ENCODE measurements around the gene PDP2.
"Not testable (repeated sequence)": the region's sequence is repeated elsewhere in the genome, so short reads cannot be mapped to it uniquely, and the experiment has no call there.

Gene PDP2

DNA sequence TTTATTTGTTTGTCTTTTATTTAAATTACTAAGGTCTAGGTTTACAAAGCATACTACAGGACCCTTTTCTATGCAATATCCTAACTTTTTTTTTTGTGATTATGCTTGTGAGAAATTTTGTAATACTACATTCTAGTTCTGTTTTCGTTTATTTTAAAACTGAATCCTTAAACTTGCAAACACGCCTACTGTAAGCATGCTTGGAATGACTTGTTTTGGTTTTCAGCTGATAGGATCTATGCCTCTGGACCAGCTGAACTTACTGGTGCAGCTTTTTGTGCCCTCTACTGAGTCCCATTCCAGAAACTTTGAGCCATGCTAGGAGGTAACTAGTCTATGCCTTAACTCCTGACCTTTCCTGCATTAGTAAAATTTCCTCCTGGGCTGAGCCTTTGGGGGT lies 6.0 kb downstream of the PDP2 start:
- DNase-seq (ENCODE audit: low read depth, low spot score): no peak

- no peak for DNase-seq (ENCODE audit: low read depth, low spot score)
These were observed 6.6 kb downstream of the PDP2 start for GRCh38 chr16:66886914-66887313.

DNA sequence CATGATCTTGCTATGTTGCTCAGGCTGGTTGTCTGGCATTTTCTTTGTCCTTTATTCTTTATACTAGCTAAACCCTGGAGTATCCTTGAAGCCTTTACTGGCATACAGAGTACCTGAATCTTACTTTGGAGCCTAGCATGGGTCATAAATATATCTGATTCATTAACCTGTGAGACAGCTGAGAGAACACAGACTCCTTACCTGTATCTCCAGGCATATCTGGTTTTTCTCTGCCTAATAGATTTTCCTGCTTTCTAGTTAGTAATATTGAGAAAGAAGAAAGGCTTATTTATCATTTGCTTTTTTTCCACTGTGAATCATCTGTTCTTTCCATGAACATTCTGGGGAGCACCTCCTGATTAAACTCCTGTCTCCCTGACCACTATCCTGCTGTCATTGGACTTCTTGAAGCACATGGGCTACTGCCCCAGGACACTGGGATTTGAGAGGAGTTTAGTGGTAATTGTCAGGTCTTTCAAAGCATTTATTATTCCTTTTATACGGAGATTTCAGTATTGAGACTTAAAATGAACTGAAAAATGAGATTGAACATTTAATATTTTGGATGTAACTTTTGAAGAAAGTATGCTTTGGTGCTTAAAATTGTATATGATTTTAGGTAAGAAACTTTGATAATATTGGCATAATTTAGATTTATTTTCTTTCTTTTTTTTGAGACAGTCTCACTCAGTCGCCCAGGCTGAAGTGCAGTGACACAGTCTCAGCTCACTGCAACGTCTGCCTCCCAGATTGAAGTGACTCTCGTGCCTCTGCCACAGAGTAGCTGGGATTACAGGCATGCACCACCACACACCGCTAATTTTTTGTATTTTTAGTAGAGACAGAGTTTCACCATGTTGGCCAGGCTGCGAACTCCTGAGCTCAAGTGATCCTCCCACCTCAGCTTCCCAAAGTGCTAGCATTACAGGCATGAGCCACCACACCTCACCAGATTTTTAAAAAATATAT lies 8.6 kb downstream of the PDP2 start:
- no peak for DNase-seq (ENCODE audit: low read depth, low spot score)

DNA sequence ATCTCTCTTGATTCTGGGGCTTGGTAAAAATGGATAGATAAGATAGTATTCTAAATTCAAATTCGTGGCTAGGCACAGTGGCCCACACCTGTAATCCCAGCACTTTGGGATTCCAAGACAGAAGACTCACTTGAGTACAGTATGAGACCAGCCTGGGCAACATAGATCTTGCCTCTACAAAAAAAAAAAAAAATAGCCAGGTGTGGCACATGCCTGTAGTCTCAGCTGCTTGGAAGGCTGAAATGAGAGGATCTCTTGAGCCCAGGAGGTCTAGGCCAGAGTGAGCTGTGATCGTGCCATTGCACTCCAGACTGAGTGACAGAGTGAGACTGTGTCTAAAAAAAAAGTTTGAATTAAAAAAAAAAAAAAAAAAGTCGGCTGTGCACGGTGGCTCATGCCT lies 9.3 kb downstream of the PDP2 start:
- no peak for DNase-seq (ENCODE audit: low read depth, low spot score)

GRCh38 chr16:66890799-66891198 lies 10.5 kb downstream of the PDP2 start:
- no peak for DNase-seq (ENCODE audit: low read depth, low spot score)

DNA sequence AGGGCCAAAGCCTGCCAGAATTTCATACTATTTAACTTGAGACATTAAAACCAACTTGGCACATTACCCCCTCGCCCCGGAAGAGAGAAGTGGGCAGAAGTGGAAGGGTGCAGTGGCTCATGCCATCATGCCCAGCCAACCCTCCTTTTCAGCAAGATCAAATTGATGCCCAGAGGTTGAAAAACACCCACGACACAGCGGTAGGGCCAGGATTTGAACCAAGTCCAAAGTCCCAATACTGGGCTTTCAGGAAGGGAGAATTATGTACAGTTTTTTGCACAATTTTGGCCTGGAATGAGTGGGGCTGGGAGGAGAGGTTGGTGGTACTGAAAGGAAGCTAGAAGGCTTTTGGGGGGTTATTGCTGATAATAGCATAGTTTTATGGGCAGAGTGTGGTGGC lies 11.0 kb downstream of the PDP2 start:
- no peak for DNase-seq (ENCODE audit: low read depth, low spot score)

DNA sequence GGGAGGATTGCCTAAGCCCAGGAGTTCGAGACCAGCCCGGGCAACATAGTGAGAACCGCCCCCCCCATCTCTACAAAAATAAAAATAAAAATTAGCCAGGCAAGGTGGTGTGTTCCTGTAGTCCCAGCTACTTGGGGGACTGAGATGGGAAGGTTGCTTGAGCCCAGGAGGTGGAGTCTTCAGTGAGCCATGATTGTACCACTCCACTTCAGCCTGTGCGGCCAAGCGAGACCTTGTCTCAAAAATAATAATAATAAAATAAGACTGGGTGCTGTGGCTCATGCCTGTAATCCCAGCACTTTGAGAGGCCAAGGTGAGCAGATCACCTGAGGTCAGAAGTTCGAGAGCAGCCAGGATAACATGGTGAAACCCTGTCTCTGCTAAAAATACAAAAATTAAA lies 11.5 kb downstream of the PDP2 start:
- DNase-seq (ENCODE audit: low read depth, low spot score): no peak

DNA sequence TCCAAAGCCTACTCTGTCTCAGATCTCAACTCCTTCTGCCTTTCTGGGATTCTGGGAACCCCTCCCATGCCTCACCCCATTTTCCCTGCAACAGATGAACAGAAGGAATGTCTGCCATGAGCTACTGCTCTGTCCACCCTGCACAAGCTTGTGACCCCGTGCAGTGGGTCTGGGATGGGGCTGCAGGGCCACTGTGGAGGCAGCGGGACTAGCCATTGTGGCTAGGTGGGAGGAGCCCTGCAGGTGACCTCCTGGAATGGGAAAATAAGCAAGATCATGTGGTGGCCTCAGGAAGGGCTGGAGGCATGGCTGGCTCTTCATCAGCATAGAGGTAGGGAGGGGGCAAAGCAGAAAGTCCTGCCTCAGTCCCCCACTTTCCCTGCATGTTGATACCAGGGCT lies 13.7 kb downstream of the PDP2 start:
- no peak for DNase-seq (ENCODE audit: low read depth, low spot score)

- DNase-seq (ENCODE audit: low read depth, low spot score): no peak
These were observed 14.8 kb downstream of the PDP2 start for GRCh38 chr16:66894948-66895688.

- DNase-seq (ENCODE audit: low read depth, low spot score): no peak
These were observed 15.3 kb downstream of the PDP2 start for GRCh38 chr16:66895689-66895979.

DNA sequence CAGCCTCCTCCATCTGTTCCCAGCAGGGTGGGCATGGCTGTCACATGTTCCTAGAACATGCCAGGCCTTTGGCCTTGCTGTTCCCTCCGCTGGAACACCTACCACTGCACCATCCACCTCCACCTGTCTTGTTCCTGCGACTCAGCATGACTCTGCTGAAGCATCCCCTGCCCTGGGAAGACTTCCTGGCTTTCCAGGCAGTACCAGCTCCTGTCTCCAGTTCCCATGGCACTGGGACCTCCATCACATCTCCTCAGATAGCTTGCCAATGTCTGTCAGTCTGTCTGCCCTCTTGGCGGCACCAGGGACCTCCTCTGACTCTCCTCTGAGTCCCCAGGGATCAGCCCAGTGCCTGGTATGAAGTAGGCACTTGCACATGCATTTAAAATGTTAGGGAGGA lies 15.7 kb downstream of the PDP2 start:
- DNase-seq (ENCODE audit: low read depth, low spot score): no peak

DNA sequence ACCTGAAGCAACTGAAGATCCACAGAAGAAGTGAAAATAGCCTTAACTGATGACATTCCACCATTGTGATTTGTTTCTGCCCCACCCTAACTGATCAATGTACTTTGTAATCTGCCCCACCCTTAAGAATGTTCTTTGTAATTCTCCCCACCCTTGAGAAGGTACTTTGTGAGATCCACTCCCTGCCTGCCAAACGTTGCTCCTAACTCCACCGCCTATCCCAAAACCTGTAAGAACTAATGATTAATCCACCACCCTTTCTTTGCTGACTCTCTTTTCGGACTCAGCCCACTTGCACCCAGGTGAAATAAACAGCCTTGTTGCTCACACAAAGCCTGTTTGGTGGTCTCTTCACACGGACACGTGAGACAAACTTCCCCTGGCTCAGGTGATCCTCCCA lies 16.4 kb downstream of the PDP2 start:
- DNase-seq (ENCODE audit: low read depth, low spot score): not testable (repeated sequence)

GRCh38 chr16:66898207-66898606 lies 17.9 kb downstream of the PDP2 start:
- DNase-seq (ENCODE audit: low read depth, low spot score): no peak

DNA sequence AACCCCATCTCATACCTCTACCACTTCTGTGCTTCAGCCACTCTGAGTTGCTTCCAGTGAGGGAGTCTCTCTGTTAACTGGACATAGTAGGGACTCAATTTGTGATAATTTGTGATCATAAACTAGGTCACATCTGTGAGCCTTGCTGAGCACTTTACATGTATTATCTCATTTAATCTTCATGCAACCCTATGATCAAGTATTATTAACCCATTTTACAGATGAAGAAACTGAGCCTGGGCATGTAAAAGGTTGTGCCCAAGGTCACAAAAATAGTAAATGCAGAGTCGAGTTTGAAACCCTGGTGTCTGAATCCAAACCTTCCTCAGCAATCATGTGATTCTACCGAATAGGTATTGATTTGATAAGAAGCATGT lies 18.6 kb downstream of the PDP2 start:
- DNase-seq (ENCODE audit: low read depth, low spot score): no peak

- no peak for DNase-seq (ENCODE audit: low read depth, low spot score)
These were observed 19.1 kb downstream of the PDP2 start for GRCh38 chr16:66899310-66899944.

- no peak for DNase-seq (ENCODE audit: low read depth, low spot score)
These were observed 19.8 kb downstream of the PDP2 start for GRCh38 chr16:66899945-66900710.

DNA sequence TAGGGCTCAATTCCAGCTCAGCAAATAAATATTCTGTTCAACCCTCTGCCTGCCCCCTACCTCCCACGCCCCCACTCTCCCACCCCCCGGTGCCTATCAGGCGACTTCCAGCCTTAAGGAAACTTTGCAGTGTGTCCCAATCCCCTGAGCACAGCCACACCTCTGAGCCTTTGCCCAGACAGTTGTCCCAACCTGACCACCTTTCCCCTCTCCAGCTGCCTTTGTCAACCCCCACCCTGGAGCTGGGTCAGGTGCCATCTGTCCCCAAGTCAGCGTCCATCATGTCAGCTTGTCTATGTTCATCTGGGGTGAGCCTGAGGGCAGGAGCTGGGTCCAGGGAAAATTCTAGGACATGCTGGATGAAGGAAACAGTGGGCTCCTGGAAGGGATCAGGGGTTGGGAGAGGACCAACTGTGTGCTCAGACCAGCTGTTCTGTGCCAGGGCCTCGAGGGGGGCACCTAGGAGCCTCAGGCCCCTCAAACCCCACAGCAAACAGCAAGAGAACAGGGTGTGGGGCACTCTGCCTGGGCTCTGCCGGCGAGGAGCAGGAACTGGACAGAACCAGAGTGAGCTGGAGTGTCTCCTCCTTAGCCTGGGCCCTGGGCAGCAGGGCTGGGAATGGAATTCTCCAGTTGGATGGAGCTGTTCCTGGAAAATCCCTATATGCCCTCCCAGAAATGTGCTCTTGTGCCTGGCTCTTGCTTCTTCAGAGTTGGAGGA lies 20.6 kb downstream of the PDP2 start:
- DNase-seq (ENCODE audit: low read depth, low spot score): no peak

DNA sequence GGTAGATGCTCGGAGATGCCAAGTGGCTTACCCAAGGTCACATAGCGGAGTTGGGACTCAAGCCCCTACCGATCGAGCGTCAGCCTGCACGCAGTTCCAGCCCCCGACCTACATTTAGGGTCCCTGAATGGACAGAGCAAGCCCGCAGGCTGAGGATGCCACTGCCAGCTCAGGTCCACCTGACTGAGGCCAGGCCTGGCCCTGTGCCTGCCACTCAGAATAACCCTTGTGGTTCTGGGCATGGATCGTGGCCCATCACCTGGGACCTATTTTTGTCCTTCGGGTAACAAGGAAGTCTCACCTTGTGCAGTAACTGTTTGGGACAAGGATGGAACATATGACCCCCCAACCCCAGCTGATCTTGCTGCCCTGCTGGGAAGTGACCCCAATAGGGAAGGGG lies 21.3 kb downstream of the PDP2 start:
- no peak for DNase-seq (ENCODE audit: low read depth, low spot score)

- DNase-seq (ENCODE audit: low read depth, low spot score): no peak
These were observed 22.6 kb downstream of the PDP2 start for GRCh38 chr16:66902648-66903543.
